Uterus (tissue), 2 donors: ENCODE results near the gene RPL11.

Source experiments
- POLR2A ChIP-seq, 2 donors: fragments of 450-650 bp; IDR thresholded peaks; one replicate each; pipeline ENCODE4 v1.6.1; 2016; ENCODE audit warnings: antibody characterized with exemption in 2 of 2, mild to moderate bottlenecking in 1 of 2, moderate library complexity in 1 of 2
- TF ChIP-seq, protein P1 (sequence below), 4 experiments: fragments of 200-600 bp in 2 of 4; fragments of 450-650 bp in 2 of 4; sonication (generic) in 2 of 4; IDR thresholded peaks; one replicate each; pipeline ENCODE4 v1.5.1; 2016 to 2019; ENCODE audit warnings: antibody characterized with exemption in 4 of 4, mild to moderate bottlenecking in 2 of 4, moderate library complexity in 1 of 4

DNA sequence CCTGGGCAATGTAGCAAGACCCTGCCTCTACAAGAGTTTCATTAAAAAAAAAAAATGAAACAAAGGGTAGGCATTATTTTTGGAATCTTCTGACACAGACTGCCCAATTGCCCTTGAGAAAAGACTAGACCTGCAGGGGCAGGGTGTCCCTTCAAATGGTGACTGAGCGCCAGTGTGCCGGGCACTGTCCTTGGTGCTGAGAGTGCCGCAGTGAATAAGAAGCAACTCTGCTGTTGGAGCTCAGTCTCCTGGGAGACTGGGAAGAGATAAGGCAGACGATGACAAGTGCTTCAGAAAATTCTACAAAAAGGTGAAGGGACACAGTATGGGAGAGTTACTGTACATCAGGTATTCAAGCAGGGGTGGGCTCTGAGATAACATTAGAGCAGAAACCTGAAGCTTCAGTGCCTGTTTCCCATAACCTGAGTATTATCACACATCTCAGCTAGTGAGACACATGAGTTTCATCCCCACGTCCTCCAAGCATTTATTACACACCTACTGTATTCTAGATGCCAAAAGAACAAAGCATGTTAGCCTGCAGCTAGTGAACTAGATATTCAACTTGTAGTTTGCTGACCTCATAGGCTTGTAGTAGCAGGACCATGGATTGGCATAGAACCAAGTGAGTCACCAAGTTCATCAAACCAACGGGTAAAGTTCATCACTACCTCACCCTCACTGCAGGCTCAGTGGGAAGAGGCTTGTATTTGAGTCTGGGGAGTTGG lies 18.4 kb upstream of the RPL11 start:
- TF ChIP-seq POLR2A (IDR thresholded peaks at IDR 0.05), result no peak
- TF ChIP-seq, protein P1, sequence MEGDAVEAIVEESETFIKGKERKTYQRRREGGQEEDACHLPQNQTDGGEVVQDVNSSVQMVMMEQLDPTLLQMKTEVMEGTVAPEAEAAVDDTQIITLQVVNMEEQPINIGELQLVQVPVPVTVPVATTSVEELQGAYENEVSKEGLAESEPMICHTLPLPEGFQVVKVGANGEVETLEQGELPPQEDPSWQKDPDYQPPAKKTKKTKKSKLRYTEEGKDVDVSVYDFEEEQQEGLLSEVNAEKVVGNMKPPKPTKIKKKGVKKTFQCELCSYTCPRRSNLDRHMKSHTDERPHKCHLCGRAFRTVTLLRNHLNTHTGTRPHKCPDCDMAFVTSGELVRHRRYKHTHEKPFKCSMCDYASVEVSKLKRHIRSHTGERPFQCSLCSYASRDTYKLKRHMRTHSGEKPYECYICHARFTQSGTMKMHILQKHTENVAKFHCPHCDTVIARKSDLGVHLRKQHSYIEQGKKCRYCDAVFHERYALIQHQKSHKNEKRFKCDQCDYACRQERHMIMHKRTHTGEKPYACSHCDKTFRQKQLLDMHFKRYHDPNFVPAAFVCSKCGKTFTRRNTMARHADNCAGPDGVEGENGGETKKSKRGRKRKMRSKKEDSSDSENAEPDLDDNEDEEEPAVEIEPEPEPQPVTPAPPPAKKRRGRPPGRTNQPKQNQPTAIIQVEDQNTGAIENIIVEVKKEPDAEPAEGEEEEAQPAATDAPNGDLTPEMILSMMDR (IDR thresholded peaks at IDR 0.05), result no peak
